RWPE2 (cell line): ENCODE results near the gene HSDL1.

Source experiments
- ATAC-seq: fragments of 200-7000 bp; cut with Tn5 transposase; 3 replicates; pipeline ENCODE4 v1.9.1; 2021; ENCODE audit warnings: low read depth
- DNase-seq: peaks from one replicate; pipeline ENCODE4 v3.0.0-alpha.2; 2020; ENCODE audit warnings: low spot score
- H3K27ac ChIP-seq: fragments of 450-650 bp; 2 replicates; pipeline ENCODE4 v1.5.1; 2017; ENCODE audit warnings: mild to moderate bottlenecking; ENCODE audit not compliant: poor library complexity, severe bottlenecking
- H3K27me3 ChIP-seq: fragments of 250-450 bp; sonication (Bioruptor Pico); 2 replicates; pipeline ENCODE4 v1.5.1; 2021; ENCODE audit warnings: mild to moderate bottlenecking, moderate library complexity; ENCODE audit not compliant: insufficient read depth, poor library complexity, severe bottlenecking
- H3K36me3 ChIP-seq: fragments of 250-450 bp; sonication (Bioruptor Pico); 2 replicates; pipeline ENCODE4 v1.5.1; 2020; ENCODE audit warnings: low read depth, mild to moderate bottlenecking, moderate library complexity
- H3K4me1 ChIP-seq: fragments of 250-450 bp; sonication (Bioruptor Pico); 2 replicates; pipeline ENCODE4 v1.5.1; 2021; ENCODE audit warnings: mild to moderate bottlenecking, moderate library complexity; ENCODE audit not compliant: insufficient read depth, poor library complexity, severe bottlenecking
- H3K4me3 ChIP-seq: fragments of 250-450 bp; sonication (Bioruptor Pico); 2 replicates; pipeline ENCODE4 v1.5.1; 2021; ENCODE audit warnings: mild to moderate bottlenecking, moderate library complexity; ENCODE audit not compliant: severe bottlenecking
- H3K9me3 ChIP-seq: fragments of 250-450 bp; sonication (Bioruptor Pico); 2 replicates; pipeline ENCODE4 v1.5.1; 2021; ENCODE audit warnings: mild to moderate bottlenecking, moderate library complexity; ENCODE audit not compliant: severe bottlenecking
- TF ChIP-seq, protein P1 (sequence below): fragments of 450-650 bp; IDR thresholded peaks from one replicate; pipeline ENCODE4 v1.5.1; 2017; ENCODE audit warnings: mild to moderate bottlenecking, moderate library complexity; ENCODE audit not compliant: poor library complexity, severe bottlenecking

The HSDL1 gene

DNA sequence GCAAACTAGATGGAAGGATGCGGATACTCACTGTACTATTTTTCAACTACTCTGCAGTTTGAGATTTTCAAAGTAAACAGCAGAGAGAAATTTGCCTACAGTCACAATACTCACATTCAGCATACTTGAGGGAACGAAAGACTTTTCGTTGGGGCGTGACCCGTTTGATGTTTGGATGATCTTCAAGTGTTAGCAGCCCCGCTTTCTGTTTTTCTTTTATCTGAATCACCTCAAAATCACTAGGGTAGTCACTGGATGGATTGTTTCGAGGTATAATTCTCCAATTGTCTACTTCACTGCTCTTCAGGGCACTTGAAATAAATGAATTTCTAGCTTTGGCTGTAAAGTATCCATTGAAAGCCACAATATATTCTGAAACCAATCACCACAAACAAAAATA is 46.0 kb downstream of the HSDL1 start:
- Histone ChIP-seq H3K4me3 (no peak overlapping the region), H3K4me1 (peaks cover 18% of the 10 kb centered on the region), H3K27me3 (no peaks in the 10 kb centered on the region), H3K27ac (no peak overlapping the region), H3K9me3 (no peaks in the 10 kb centered on the region), H3K36me3 (peaks cover 63% of the 10 kb centered on the region)
- no peak for DNase-seq
- TF ChIP-seq, protein P1, sequence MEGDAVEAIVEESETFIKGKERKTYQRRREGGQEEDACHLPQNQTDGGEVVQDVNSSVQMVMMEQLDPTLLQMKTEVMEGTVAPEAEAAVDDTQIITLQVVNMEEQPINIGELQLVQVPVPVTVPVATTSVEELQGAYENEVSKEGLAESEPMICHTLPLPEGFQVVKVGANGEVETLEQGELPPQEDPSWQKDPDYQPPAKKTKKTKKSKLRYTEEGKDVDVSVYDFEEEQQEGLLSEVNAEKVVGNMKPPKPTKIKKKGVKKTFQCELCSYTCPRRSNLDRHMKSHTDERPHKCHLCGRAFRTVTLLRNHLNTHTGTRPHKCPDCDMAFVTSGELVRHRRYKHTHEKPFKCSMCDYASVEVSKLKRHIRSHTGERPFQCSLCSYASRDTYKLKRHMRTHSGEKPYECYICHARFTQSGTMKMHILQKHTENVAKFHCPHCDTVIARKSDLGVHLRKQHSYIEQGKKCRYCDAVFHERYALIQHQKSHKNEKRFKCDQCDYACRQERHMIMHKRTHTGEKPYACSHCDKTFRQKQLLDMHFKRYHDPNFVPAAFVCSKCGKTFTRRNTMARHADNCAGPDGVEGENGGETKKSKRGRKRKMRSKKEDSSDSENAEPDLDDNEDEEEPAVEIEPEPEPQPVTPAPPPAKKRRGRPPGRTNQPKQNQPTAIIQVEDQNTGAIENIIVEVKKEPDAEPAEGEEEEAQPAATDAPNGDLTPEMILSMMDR: no peak
- no peak for ATAC-seq

DNA sequence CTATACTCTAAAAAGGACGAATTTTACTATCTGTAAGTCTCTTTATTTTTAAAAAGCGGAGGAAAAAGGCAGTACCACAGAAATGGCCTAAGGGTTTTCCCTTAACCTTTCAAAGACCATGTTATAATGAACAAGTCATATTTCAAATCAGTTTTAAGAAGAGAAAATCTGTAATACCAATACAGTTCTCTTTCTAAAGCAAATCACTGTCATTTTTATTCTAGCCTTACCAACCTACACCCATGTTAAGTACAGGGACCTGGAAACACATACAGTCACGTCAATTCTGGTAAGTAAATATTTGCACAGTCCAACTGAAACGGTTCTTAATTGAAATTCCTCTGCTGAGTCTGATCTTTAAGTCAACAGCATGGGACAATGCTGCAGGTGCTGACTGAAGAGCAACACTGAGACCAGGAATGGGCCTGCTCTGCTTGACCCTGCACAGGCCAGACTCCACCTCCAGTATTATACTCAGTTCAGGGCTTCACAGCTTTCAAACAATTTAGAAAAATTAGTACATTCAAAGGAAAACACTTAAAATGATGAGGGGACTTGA is 48.5 kb downstream of the HSDL1 start:
- no peak overlapping the region for H3K27ac ChIP-seq
- TF ChIP-seq, protein P1: no peak
- peaks cover 11% of the 10 kb centered on the region for H3K4me1 ChIP-seq
- H3K36me3 ChIP-seq: peaks cover 80% of the 10 kb centered on the region
- no peaks in the 10 kb centered on the region for H3K27me3 ChIP-seq
- H3K4me3 ChIP-seq: no peak overlapping the region
- ATAC-seq: no peak
- H3K9me3 ChIP-seq: no peaks in the 10 kb centered on the region
- no peak for DNase-seq

DNA sequence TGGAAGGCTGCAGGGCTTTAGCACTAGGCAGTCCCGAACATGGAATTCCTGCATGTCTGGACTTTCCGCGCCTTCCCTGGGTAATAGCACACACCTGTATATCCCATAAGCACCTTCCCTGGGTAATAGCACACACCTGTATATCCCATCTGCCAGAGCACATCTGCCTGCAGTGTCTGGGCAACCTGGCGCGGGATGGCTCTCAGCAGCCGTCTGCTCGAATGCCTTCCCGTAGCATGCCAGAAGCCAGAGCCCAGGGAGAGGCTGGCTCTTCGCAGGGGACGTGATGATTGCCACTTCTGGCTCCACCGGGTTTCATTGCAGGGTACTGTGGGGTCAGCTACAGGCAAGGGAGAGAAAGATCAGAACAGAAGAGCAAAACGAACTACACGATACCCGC is 49.5 kb downstream of the HSDL1 start:
- TF ChIP-seq, protein P1: no peak
- ATAC-seq: no peak
- H3K27ac ChIP-seq: no peak overlapping the region
- H3K4me1 ChIP-seq: peaks cover 11% of the 10 kb centered on the region
- H3K27me3 ChIP-seq: no peaks in the 10 kb centered on the region
- no peaks in the 10 kb centered on the region for H3K9me3 ChIP-seq
- peaks cover 85% of the 10 kb centered on the region for H3K36me3 ChIP-seq
- no peak for DNase-seq
- no peak overlapping the region for H3K4me3 ChIP-seq

DNA sequence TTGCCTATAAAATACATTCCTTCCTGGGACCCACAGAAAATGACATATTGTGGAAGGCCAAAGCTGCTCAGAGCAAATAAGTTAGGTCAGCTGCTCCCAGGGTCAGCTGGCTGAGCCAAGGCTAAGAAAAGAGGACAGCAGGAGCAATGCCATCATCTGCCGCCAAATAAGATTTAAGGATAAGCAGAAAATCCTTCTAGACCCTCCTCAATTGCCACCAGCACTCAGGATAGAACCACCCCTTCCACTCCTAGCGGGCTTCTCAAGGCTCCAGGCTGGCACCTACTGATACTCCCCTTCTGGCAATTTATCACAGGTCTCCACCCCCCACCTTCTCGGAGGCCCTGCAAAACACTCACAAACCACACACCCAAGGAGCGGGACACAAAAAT is 51.1 kb downstream of the HSDL1 start:
- ATAC-seq (no peak), DNase-seq (no peak)
- Histone ChIP-seq H3K4me1 (no peaks in the 10 kb centered on the region), H3K27ac (no peak overlapping the region), H3K4me3 (no peak overlapping the region), H3K36me3 (peaks cover 94% of the 10 kb centered on the region), H3K27me3 (no peaks in the 10 kb centered on the region), H3K9me3 (no peaks in the 10 kb centered on the region)
- TF ChIP-seq, protein P1: no peak

DNA sequence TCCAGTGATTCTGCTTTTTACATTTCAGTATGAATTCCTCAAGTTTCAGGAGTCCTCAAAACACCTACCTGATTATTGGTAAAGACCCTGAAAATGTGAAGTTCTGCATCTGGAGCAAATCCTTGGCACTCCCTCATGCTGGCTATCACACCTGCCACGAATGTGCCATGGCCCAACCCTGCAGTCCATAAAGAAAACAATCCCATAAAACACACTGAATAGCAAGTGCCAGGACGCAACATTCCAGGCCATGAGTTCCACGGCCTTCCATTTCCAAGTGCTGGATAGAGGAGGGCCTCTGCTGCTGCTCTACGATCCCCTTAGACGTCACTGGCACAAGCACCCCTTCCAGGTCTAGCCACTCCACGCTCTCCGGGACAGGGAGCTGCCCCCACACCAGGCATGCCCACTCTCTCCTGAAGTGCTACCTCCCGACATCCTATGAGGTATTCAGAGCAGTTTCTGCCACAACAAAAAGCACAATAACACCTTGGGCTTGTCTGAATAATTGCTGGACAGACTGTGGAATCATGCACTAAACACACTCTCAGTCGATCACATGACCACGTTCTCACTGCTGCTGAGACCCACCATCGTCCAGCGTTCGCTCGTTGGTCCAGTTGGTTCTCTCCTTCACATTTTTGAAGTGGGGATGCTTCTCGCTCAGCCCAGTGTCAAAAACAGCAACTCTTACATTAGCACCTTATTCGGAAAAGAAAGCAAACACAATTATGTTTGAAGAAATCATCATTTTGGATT is 51.7 kb downstream of the HSDL1 start:
- Histone ChIP-seq H3K27me3 (no peaks in the 10 kb centered on the region), H3K9me3 (no peaks in the 10 kb centered on the region), H3K4me3 (no peak overlapping the region), H3K4me1 (no peaks in the 10 kb centered on the region), H3K36me3 (peaks cover 92% of the 10 kb centered on the region), H3K27ac (no peak overlapping the region)
- TF ChIP-seq, protein P1: no peak
- DNase-seq (no peak), ATAC-seq (no peak)
